Esophagus mucosa (tissue), 1 donor: ENCODE measurements around the gene PLCG1. TPM values are rescaled to one million over a fixed set of nuclear protein-coding genes. Genes with fewer than 3 reads are reported as not detected.

Experiments
- ATAC-seq: fragments of 200-7000 bp; cut with Tn5 transposase; one replicate; pipeline ENCODE4 v1.9.1; 2020
- total RNA-seq: library from RNA; stranded (reverse); gene quantifications from one replicate; pipeline ENCODE4 v1.2.4, GENCODE V29; 2023
- donor health status: DM: yes; HTN: yes; CAD: no.

PLCG1 gene
- total RNA-seq, 1 donor from 2014 or later: 27.1 TPM

GRCh38 chr20:41182296-41183212 lies 45.2 kb downstream of the PLCG1 start:
- ATAC-seq: no peak

- no peak for ATAC-seq
Observed at GRCh38 chr20:41183391-41183790, 46.0 kb downstream of the PLCG1 start.

GRCh38 chr20:41183831-41184230 lies 46.5 kb downstream of the PLCG1 start:
- ATAC-seq: no peak

DNA sequence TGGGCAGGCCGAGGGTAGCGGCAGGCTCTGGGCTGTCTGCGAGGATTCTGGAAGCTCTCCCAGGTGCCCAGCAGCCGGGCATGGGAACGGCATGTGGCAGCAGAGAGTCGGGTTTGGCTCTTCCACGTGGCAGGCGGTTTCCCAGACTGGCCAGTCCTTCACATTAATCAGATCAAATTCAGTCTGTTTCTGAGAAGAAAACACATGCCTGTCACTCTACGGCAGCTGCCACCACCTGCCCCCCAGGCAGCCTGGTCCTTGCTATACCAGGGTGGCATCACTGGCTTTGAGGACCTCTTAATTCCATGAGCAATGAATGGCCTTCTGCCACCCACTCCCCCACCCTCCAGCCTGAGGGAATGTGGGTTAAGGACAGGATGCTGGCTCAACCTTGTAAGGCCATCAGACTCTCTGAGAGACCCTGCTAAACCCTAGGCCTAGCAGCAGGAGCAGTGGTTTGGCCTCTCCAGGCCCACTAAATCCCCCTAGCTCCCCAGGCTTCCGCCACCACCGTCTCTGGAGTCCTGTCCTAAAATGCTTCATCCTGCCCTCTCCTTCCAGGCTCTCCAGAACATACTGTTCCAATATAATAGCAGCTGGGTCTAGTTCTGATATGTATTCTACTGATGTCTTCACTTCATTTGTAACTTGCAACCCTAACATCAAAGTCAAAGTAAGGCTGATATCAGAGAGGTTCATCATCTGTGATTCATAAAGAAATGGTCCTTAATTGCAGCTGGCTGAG lies 47.8 kb downstream of the PLCG1 start:
- ATAC-seq: peak; percentile 17

- no peak for ATAC-seq
Observed at GRCh38 chr20:41187668-41188067, 50.3 kb downstream of the PLCG1 start.

- peak; percentile 39 for ATAC-seq
Observed at GRCh38 chr20:41191562-41192500, 54.5 kb downstream of the PLCG1 start.

DNA sequence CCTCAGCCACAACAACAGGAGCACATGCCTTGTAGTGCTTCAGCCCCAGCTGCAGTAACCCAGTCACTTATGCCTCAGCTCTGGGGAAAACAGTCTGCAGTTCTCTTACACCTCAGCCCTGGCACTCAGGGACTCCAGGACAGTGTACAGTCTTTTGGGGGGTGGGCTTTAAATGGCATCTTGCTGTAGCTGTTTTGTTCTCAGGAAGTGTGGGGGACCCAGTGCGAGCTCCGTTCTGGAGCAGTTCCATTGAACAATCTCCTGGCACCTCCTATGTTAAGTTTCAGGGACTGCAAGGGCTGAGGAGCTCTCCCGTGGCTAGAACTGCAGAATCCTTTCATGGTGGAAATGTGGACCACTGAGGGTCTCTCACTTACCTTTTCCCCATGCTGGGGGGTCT lies 55.2 kb downstream of the PLCG1 start:
- ATAC-seq: no peak

GRCh38 chr20:41196653-41197225 lies 59.4 kb downstream of the PLCG1 start:
- ATAC-seq: no peak

- ATAC-seq: no peak
Observed at GRCh38 chr20:41198443-41198842, 61.1 kb downstream of the PLCG1 start.

GRCh38 chr20:41200446-41201202 lies 63.3 kb downstream of the PLCG1 start:
- no peak for ATAC-seq

- ATAC-seq: peak; percentile 11
Observed at GRCh38 chr20:41201760-41202159, 64.4 kb downstream of the PLCG1 start.

- ATAC-seq: no peak
Observed at GRCh38 chr20:41202426-41202825, 65.1 kb downstream of the PLCG1 start.

DNA sequence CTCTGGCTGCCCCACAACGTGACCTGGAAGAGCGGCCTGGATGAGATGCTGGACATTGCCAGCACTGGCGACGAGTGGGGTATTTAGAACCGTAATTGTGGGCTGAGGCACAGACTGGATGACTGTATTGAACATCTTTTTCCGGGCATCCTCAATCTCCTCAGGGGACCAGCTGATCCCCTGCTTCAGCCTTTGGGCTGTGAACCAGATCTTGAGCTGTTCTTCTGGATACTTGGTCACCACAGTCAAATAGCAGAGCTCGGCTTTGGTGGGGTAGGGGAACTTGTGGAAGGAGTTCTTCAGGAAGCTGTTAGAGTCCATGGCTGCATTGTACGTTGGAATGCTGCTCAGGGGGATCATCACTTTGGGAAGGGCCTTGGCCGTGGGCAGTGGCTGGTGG lies 66.3 kb downstream of the PLCG1 start:
- ATAC-seq: no peak

DNA sequence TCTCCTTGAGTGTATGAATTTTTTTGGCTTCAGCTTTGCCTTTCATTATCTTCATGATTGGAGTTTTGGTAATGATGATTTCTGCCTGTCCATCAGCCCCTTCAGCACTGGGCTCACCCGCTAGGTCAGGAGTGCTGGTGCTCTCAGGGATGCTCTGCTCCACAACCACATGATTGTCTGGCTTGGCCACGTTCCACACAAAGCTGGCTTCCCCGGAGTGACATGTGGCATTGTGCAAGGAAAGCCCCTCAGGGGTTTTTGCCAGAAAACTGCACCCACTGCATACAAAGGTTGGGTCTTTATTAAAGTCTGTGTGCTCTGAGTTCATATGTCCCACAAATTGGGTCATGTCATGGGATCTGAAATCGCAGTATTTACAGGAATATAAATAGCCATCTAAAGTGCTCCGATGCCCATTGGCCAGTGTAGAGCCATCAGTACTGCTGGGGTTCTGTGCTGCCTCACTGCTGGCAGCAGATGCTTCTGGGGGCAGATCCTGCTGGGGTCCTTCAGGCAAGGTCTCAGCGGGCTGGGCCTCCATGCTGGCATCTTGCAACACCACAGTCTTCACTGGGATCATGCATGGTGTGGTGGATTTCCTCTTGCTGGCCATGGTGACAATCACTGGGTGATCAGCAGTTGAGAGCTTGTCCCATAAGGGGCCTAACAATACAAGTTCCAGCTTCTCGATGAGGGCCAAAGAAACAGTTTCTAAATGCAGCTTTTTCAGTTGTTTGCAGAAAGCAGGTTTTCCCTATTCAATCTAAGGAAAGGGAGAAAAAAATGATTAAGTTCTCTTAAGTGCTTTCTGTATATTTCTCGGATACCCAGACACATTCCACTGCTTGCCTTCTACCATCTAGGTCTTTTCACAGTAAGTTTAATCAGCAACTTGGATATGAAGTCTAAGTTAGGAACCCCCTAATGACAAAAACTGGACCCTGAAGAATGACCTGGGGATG lies 67.2 kb downstream of the PLCG1 start:
- ATAC-seq: no peak

DNA sequence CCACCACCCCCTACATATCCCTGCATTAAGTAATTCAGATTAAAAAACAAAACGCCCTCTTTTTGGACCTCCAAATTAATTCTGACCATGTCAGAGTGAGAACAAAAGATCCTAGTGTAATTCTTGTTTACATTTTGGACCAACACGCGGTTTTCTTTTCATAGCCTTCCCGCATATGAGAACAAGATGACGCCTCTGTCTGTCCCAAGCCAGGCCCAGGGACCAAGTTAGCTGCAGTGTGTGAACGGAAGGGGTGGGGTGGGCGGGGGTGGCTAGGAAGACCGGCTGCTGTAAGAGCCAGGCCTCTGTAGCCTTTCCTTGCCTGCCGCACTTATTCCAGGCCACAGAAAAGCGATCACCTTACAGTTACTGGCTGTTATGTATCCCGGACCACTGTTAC lies 68.0 kb downstream of the PLCG1 start:
- no peak for ATAC-seq

GRCh38 chr20:41213150-41213820 lies 75.9 kb downstream of the PLCG1 start:
- peak; percentile 49 for ATAC-seq

DNA sequence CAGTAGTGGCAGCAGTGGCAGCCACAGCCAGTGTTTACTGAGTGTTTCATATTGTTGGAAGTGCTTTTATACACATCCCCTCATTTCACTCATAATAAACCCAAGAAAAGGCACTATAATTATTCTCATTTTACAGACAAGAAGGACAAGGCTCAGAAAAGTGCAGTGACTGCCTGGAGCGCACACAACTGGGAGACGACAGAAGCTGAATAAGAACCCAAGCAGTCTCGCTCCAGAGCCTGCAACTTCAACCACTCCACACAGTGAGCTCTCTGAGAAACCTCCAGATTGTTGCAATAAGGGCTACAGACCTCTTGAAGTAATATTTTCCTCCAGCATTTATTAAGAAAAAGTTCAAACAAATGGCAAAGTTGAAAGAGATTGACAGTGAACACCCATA lies 76.9 kb downstream of the PLCG1 start:
- ATAC-seq: no peak

GRCh38 chr20:41214666-41215065 lies 77.3 kb downstream of the PLCG1 start:
- peak; percentile 87 for ATAC-seq

- no peak for ATAC-seq
Observed at GRCh38 chr20:41217422-41217821, 80.1 kb downstream of the PLCG1 start.

DNA sequence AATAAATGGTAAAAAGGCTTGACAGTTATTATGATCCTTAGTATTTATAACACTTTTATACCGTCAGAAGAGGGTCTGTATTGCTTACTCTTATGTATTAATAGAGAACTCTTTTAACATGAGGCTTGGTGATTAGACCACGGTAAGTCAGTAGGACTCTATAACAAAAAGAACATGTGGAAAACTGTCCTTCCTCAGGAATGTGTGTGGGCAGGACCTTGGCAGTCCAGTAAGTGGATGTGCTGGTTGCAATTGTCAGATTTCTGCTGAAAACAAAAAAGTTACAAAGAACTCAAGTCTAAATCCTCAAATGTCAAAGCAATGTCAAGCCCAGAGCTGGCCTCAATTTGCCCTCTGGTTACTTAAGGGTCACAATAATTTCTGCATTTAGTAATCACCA lies 81.1 kb downstream of the PLCG1 start:
- ATAC-seq: no peak
